HCT116 (cell line): ENCODE measurements around the gene ZAP70.

ENCODE experiments used
- CEBPB ChIP-seq: IDR thresholded peaks from 2 replicates; pipeline ENCODE4 v1.6.1; 2012; ENCODE audit warnings: low read depth
- EZH2 ChIP-seq: fragments of 200-600 bp; sonication (generic); IDR thresholded peaks from 2 replicates; pipeline ENCODE4 v1.6.1; 2017; ENCODE audit warnings: antibody characterized with exemption, mixed run types
- JUND ChIP-seq: IDR thresholded peaks from 2 replicates; pipeline ENCODE4 v1.6.1; 2012
- POLR2A ChIP-seq: IDR thresholded peaks from 2 replicates; pipeline ENCODE4 v1.7.0; 2011; ENCODE audit warnings: borderline replicate concordance; ENCODE audit not compliant: insufficient read depth, insufficient read length; ENCODE audit errors: extremely low read depth
- RAD21 ChIP-seq: IDR thresholded peaks from 2 replicates; pipeline ENCODE4 v1.6.1; 2012; ENCODE audit warnings: low read depth, mild to moderate bottlenecking
- TCF7L2 ChIP-seq: IDR thresholded peaks from 2 replicates; pipeline ENCODE4 v1.7.0; 2011; ENCODE audit warnings: borderline replicate concordance, inconsistent platforms; ENCODE audit not compliant: insufficient read depth, insufficient read length; ENCODE audit errors: extremely low read depth
- ZNF274 ChIP-seq: fragments of 200-500 bp; sonication (Bioruptor generic); IDR thresholded peaks from 2 replicates; pipeline ENCODE4 v1.6.1; 2014; ENCODE audit warnings: mild to moderate bottlenecking, low read depth, low read length, inconsistent platforms
- TF ChIP-seq, protein P1 (sequence below), 3 experiments: fragments of 200-600 bp in 1 of 3; sonication (generic) in 1 of 3; IDR thresholded peaks in 2 of 3; conservative IDR thresholded peaks in 1 of 3; 2 replicates each; pipeline ENCODE4 v1.5.1; 2012 to 2017; ENCODE audit warnings: low read depth in 2 of 3, low read length in 2 of 3, antibody characterized with exemption in 1 of 3, borderline replicate concordance in 1 of 3, control low read depth in 1 of 3, mild to moderate bottlenecking in 1 of 3, mixed read lengths in 1 of 3, mixed run types in 1 of 3, moderate library complexity in 1 of 3; ENCODE audit not compliant: insufficient read depth in 1 of 3
- TF ChIP-seq, protein P2 (sequence below): IDR thresholded peaks from 2 replicates; pipeline ENCODE4 v1.6.1; 2012

DNA sequence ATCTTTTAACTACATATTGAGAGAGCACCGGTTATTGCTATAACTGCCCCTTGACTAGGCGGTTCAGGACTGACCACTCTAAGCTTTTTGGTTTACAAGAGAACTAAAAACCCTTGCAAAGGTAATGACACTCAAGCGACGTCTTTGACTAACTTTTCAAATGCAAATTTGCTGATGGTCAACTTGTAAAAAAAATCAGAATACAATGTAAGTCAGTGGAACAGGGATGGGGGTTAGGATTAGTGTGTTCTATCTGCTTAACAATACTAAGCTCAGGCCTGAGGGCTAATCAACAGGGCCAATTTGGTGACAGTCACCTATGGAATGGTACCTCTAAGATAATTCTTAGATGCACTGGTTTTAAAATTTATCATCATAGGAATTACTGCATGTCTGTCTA is 57.1 kb downstream of the ZAP70 start:
- TF ChIP-seq RAD21 (no peak), ZNF274 (no peak), EZH2 (no peak), CEBPB (no peak), TCF7L2 (no peak), POLR2A (no peak), JUND (no peak)
- TF ChIP-seq, protein P1, sequence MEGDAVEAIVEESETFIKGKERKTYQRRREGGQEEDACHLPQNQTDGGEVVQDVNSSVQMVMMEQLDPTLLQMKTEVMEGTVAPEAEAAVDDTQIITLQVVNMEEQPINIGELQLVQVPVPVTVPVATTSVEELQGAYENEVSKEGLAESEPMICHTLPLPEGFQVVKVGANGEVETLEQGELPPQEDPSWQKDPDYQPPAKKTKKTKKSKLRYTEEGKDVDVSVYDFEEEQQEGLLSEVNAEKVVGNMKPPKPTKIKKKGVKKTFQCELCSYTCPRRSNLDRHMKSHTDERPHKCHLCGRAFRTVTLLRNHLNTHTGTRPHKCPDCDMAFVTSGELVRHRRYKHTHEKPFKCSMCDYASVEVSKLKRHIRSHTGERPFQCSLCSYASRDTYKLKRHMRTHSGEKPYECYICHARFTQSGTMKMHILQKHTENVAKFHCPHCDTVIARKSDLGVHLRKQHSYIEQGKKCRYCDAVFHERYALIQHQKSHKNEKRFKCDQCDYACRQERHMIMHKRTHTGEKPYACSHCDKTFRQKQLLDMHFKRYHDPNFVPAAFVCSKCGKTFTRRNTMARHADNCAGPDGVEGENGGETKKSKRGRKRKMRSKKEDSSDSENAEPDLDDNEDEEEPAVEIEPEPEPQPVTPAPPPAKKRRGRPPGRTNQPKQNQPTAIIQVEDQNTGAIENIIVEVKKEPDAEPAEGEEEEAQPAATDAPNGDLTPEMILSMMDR (IDR thresholded peaks at IDR 0.05 in 2 of 3, conservative IDR thresholded peaks at IDR 0.05 in 1 of 3; ENCODE audit: borderline replicate concordance in 1 of 3, insufficient read depth in 1 of 3, low read depth in 2 of 3, low read length in 2 of 3) = no peak
- TF ChIP-seq, protein P2, sequence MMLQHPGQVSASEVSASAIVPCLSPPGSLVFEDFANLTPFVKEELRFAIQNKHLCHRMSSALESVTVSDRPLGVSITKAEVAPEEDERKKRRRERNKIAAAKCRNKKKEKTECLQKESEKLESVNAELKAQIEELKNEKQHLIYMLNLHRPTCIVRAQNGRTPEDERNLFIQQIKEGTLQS = no peak
